HG02623 (cell line): ENCODE results near the gene MRTO4.
"Not testable (repeated sequence)": the region's sequence is repeated elsewhere in the genome, so short reads cannot be mapped to it uniquely, and the experiment has no call there.

ENCODE experiments used
- ATAC-seq: cut with Tn5 transposase; IDR thresholded peaks from one replicate; pipeline ENCODE4 v1.9.1; 2021; ENCODE audit warnings: moderate library complexity; ENCODE audit not compliant: unreplicated experiment

Gene MRTO4

GRCh38 chr1:19269427-19270342 is 18.1 kb downstream of the MRTO4 start:
- ATAC-seq: not testable (repeated sequence)

GRCh38 chr1:19270343-19270730 is 18.7 kb downstream of the MRTO4 start:
- ATAC-seq: not testable (repeated sequence)

- no peak for ATAC-seq
Measured at GRCh38 chr1:19272064-19272463, 20.5 kb downstream of the MRTO4 start.

GRCh38 chr1:19273106-19273843 is 21.7 kb downstream of the MRTO4 start:
- no peak for ATAC-seq

- not testable (repeated sequence) for ATAC-seq
Measured at GRCh38 chr1:19273844-19274531, 22.4 kb downstream of the MRTO4 start.

- ATAC-seq: no peak
Measured at GRCh38 chr1:19274636-19275035, 23.0 kb downstream of the MRTO4 start.

- ATAC-seq: no peak
Measured at GRCh38 chr1:19283891-19284290, 32.3 kb downstream of the MRTO4 start.

GRCh38 chr1:19284881-19285280 is 33.3 kb downstream of the MRTO4 start:
- no peak for ATAC-seq

- not testable (repeated sequence) for ATAC-seq
Measured at GRCh38 chr1:19285366-19285765, 33.8 kb downstream of the MRTO4 start.

- not testable (repeated sequence) for ATAC-seq
Measured at GRCh38 chr1:19285807-19286206, 34.2 kb downstream of the MRTO4 start.

- no peak for ATAC-seq
Measured at GRCh38 chr1:19287436-19288185, 36.0 kb downstream of the MRTO4 start.

- not testable (repeated sequence) for ATAC-seq
Measured at GRCh38 chr1:19288324-19289241, 37.0 kb downstream of the MRTO4 start, which contains the start of gene AKR7A3. Gene AKR7A3, minus strand, starts transcription at chr1:19288770. Its CDS starts 61 bp downstream, at chr1:19288709.

- no peak for ATAC-seq
Measured at GRCh38 chr1:19289244-19289643, 37.6 kb downstream of the MRTO4 start.

GRCh38 chr1:19294638-19295037 is 43.0 kb downstream of the MRTO4 start:
- ATAC-seq: no peak

- no peak for ATAC-seq
Measured at GRCh38 chr1:19300211-19300610, 48.6 kb downstream of the MRTO4 start.

GRCh38 chr1:19304081-19304480 is 52.5 kb downstream of the MRTO4 start:
- not testable (repeated sequence) for ATAC-seq

GRCh38 chr1:19305880-19306279 is 54.3 kb downstream of the MRTO4 start:
- ATAC-seq: no peak

- no peak for ATAC-seq
Measured at GRCh38 chr1:19306941-19307340, 55.3 kb downstream of the MRTO4 start.

- no peak for ATAC-seq
Measured at GRCh38 chr1:19307794-19308508, 56.3 kb downstream of the MRTO4 start.
